AG09309 (cell line): ENCODE measurements around the gene CHRM4.
A peak's percentile ranks its signal among the peaks of the same experiment; 100 is the strongest.

Experiments
- DNase-seq: peaks from one replicate; pipeline ENCODE4 v3.0.0-alpha.2; 2010; ENCODE audit warnings: low read depth
- H3K4me3 ChIP-seq: 2 replicates; pipeline ENCODE4 v1.5.1; 2011; ENCODE audit warnings: mild to moderate bottlenecking, low read depth, low read length, moderate library complexity; ENCODE audit not compliant: control insufficient read depth
- CTCF ChIP-seq: IDR thresholded peaks from 2 replicates; pipeline ENCODE4 v1.5.1; 2011; ENCODE audit warnings: mild to moderate bottlenecking, low read depth, low read length, inconsistent platforms; ENCODE audit not compliant: insufficient read depth, control insufficient read depth; ENCODE audit errors: missing control alignments

CHRM4 gene

DNA sequence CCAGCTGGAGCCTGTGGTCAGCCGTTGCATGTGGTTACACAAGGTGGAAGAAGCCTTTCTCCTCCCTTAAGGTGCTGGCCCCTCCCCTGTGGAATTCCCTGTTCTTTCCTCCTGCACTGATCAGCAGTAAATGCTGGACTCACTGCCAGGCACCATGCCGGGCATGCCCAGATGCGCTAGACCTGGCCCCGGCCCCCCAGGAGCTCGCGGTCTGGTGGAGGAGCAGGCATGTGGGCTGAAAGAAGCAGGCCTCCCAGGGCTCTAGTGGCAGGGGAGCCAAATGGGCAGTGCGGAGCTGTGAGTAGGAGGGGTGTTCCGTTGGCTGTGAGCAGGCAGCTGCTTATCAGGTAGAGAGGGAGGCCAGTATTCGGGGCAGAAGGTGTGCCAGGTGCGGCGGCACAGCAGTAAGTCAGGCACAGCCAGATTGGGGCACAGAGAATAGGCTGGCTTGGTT, 34.1 kb downstream of the CHRM4 start:
- no peak for TF ChIP-seq CTCF
- no peak overlapping the region for H3K4me3 ChIP-seq
- DNase-seq, result no peak

DNA sequence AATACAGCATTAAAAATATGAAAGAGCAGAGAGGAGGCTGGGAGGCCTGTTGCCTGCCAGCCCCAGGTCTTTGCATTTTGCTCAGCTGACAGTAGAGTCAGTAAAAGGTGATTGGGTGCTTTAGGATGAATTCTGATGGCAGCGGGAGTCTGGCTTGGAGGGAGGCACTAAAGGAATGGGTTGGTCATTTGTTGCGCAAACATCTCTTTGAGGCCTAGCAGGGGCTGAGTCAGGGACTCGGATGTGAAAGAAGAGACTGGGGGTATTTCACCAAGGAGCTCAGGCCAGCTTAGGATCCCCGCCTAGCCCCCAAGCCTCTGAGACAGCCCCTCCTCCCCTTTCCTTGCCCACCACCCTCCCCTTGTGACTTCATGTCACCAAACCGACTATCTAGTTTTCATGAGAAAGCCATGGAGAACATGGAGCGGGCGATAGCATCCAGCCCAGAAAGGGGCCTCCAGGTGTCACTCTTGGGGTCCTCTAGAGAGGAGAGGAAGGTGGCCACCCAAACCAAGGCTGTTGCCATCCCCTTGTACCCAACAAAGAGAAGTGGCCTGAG, 34.6 kb downstream of the CHRM4 start:
- no peak overlapping the region for H3K4me3 ChIP-seq
- no peak for TF ChIP-seq CTCF
- no peak for DNase-seq

- H3K4me3 ChIP-seq, result no peak overlapping the region
- no peak for TF ChIP-seq CTCF
- DNase-seq, result no peak
Observed at GRCh38 chr11:46353698-46354097, 37.9 kb downstream of the CHRM4 start.

DNA sequence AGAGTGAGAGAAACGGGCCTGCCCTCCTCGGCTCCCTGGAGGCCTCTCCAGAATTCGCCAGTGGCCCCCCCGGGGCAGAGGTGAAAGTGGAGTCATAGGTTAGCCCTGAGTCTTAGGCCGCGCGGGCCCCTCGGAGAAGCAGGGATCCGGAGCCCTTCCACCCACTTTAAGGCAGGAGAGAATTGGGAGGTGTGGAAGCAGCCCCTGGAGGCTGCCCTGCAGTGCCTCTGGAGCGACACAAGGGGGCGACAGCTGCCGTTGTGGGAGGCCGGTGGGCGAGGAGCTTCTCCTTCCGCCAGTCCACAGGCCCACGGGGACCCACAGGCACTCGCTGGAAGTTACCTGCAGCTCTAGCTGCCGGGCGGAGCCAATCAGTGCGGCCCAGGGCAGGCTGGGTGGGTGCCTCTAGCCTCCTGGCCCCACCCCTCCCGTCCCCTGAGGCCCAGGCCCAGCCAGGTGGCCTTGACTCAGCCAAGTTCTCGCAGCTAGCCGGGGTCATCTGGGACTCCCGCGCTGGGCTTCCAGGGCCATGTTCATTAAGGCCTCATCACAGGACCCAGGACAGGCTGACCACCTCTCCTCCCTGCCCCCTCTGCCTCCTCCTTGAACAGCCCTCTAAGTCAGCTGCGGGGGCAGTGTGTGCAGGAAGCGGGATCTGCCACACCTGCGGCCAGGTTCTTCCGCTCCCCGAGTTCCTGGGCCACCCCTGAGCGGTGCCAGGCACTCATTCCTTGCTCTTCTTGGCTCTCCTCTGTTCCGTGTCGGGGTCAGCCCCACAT, 39.3 kb downstream of the CHRM4 start:
- TF ChIP-seq CTCF, result peak; percentile 76
- no peak overlapping the region for H3K4me3 ChIP-seq
- no peak for DNase-seq

GRCh38 chr11:46351606-46352005, 40.0 kb downstream of the CHRM4 start:
- H3K4me3 ChIP-seq, result no peak overlapping the region
- no peak for DNase-seq
- no peak for TF ChIP-seq CTCF

DNA sequence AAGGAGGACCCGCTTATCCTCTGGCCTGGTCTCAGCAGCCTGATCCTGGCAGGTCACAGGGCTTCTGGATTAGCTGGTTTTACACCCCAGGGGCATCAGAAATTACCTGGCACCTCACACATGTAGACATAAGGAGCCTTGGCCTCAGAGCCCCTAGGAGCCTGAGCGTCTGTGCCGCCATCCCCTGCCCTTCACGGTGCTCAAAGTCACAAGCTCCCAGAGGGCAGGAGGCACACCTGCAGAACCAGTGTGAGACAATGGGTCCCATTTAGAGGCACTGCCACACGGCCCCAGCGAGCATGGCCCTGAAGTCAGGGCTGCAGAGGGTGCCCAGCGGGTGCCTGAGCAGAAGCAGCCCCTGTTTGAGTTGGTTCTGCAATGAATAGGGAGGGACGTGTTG, 40.4 kb downstream of the CHRM4 start:
- H3K4me3 ChIP-seq, result no peak overlapping the region
- no peak for TF ChIP-seq CTCF
- DNase-seq, result no peak
